Upper lobe of right lung (tissue), 1 donor: Measurements from ENCODE around the gene RNU5D-1. TPM values are rescaled to one million over a fixed set of nuclear protein-coding genes. Genes with fewer than 3 reads are reported as not detected.
A peak's percentile ranks its signal among the peaks of the same experiment; 100 is the strongest.

Experiments used
- ATAC-seq: fragments of 200-7000 bp; cut with Tn5 transposase; one replicate; pipeline ENCODE4 v1.9.1; 2020; ENCODE audit warnings: mild to moderate bottlenecking, moderate library complexity
- DNase-seq: peaks from one replicate; pipeline ENCODE4 v3.0.0-alpha.2; 2020
- H3K27ac ChIP-seq: fragments of 200-600 bp; one replicate; pipeline ENCODE4 v1.8.0; 2022
- H3K27me3 ChIP-seq: fragments of 200-600 bp; one replicate; pipeline ENCODE4 v1.8.0; 2022; ENCODE audit warnings: mild to moderate bottlenecking
- H3K36me3 ChIP-seq: fragments of 200-600 bp; one replicate; pipeline ENCODE4 v1.8.0; 2022
- H3K4me1 ChIP-seq: fragments of 200-600 bp; one replicate; pipeline ENCODE4 v1.8.0; 2022
- H3K4me3 ChIP-seq: fragments of 200-600 bp; one replicate; pipeline ENCODE4 v1.8.0; 2022; ENCODE audit warnings: mild to moderate bottlenecking
- H3K9me3 ChIP-seq: fragments of 200-600 bp; one replicate; pipeline ENCODE4 v1.8.0; 2022
- intact Hi-C: fragments of 100-400 bp; cut with DNase I; formaldehyde crosslinking; loops from one replicate; pipeline ENCODE4 v1.11.0; 2022
- total RNA-seq: library from RNA; stranded (reverse); fragmentation: NEBNext Ultra II Directional; extraction: Animal tissue kit (Norgen Biotek cat#: 25700); gene quantifications from one replicate; pipeline ENCODE4 v1.2.1, GENCODE V29; 2021
- TF ChIP-seq, protein P1 (sequence below): fragments of 200-600 bp; IDR thresholded peaks from one replicate; pipeline ENCODE4 v1.8.0; 2022; ENCODE audit warnings: antibody characterized with exemption
- donor health status: DM: no; HTN: yes; CAD: no; lungs with severe emphysema.

RNU5D-1 gene
- total RNA-seq, 1 donor from 2014 or later: not detected

DNA sequence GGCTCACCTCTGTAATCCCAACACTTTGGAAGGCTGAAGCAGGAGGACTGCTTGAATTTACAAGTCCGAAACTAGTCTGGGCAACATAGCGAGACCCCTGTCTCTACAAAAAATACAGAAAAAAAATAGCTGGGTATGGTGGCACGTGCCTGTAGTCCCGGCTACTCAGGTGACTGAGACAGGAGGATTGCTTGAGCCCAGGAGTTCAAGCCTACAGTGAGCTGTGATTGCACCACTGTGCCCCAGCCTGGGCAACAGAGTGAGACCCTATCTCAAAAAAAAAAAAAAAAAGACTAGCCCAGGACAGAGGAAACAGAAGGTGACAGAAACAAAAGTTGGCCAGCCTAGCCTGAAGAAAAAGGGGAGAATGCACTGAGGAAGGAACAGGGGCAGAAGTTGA is 35.3 kb downstream of the RNU5D-1 start:
- H3K4me1 ChIP-seq: no peaks in the 10 kb centered on the region
- H3K36me3 ChIP-seq: no peaks in the 10 kb centered on the region
- DNase-seq: peak; percentile 26

DNA sequence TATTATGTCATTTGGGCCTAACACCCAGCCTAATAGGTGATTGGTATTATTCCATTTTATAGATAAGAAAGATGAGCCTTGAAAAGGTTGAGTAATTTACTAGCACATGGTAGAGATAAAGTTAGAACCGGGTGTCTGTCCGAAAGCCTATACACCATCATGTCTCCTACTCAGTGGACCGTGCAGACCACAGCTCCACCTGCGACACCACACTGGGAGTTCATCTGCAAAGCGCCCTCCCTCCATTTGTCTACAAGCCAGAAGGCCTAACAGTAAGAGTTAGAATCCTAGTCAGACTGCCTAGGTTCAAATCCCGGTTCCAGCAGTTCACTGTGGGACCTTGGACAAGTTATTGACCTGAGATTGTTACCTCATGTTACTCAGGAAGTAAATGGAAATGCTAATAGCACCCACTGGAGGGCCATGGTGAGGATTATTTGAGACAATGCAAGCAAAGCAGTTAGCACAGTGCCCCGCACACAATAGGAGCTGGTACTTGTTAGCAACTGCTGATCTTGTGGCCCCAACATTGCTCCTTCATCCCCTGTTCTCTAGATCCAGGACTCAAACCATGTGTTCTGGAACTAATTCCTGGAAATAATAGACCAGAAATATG is 36.0 kb downstream of the RNU5D-1 start:
- no peaks in the 10 kb centered on the region for H3K9me3 ChIP-seq
- intact Hi-C loops: no loop called here
- H3K27ac ChIP-seq: no peak overlapping the region

More for the DNA sequence above, 35.3 kb downstream of the RNU5D-1 start:
- H3K9me3 ChIP-seq: no peaks in the 10 kb centered on the region
- H3K4me3 ChIP-seq: no peak overlapping the region
- no peak for ATAC-seq
- no peak overlapping the region for H3K27ac ChIP-seq
- TF ChIP-seq, protein P1, sequence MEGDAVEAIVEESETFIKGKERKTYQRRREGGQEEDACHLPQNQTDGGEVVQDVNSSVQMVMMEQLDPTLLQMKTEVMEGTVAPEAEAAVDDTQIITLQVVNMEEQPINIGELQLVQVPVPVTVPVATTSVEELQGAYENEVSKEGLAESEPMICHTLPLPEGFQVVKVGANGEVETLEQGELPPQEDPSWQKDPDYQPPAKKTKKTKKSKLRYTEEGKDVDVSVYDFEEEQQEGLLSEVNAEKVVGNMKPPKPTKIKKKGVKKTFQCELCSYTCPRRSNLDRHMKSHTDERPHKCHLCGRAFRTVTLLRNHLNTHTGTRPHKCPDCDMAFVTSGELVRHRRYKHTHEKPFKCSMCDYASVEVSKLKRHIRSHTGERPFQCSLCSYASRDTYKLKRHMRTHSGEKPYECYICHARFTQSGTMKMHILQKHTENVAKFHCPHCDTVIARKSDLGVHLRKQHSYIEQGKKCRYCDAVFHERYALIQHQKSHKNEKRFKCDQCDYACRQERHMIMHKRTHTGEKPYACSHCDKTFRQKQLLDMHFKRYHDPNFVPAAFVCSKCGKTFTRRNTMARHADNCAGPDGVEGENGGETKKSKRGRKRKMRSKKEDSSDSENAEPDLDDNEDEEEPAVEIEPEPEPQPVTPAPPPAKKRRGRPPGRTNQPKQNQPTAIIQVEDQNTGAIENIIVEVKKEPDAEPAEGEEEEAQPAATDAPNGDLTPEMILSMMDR: no peak
- no peaks in the 10 kb centered on the region for H3K27me3 ChIP-seq
- intact Hi-C loops: no loop called here

DNA sequence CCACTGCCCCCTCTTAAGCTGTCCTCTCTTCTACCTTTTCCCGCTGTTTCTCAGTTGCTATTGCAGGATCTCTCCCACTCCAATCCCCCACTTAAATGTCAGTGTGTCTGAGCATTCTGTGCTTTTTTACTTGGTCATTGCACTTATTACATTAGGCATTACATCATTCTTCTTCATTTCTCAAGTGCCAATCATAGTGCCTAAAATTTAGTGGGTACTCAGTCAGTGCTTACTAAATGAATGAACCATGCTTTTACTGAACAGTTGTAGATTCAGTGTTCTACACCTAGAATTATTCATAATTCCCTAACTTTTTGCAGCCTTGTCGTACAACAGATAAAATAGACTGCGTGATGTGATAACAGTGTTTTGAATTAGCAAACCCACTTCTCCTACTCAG is 37.1 kb downstream of the RNU5D-1 start:
- Histone ChIP-seq H3K9me3 (no peaks in the 10 kb centered on the region), H3K27me3 (no peaks in the 10 kb centered on the region), H3K4me3 (no peak overlapping the region), H3K27ac (no peak overlapping the region), H3K4me1 (no peaks in the 10 kb centered on the region), H3K36me3 (no peaks in the 10 kb centered on the region)
- intact Hi-C loops: no loop called here
- DNase-seq (no peak), ATAC-seq (no peak)
- TF ChIP-seq, protein P1: no peak

More for the DNA sequence above, 36.0 kb downstream of the RNU5D-1 start:
- Histone ChIP-seq H3K27me3 (no peaks in the 10 kb centered on the region), H3K4me3 (no peak overlapping the region), H3K4me1 (no peaks in the 10 kb centered on the region), H3K36me3 (no peaks in the 10 kb centered on the region)
- ATAC-seq: no peak
- TF ChIP-seq, protein P1: no peak
- peak; percentile 15 for DNase-seq

DNA sequence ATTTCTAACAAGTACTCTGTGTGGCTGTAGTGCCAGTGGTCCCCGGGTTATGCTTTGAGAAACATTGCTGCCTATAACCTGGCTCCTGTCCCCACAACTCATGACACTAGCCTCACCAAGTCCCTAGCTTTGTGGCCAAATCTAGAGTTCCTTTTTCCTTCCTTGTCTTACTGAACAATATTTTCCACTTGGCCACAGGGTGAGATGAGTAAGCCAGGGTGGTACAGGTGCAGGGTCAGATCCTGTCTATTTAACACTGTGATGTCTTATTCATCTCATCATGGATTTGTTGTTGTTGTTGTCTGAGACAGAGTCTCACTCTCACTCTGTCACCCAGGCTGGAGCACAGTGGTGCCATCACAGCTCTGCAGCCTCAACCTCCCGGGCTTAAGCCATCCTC is 37.8 kb downstream of the RNU5D-1 start:
- TF ChIP-seq, protein P1: no peak
- H3K4me3 ChIP-seq: no peak overlapping the region
- H3K36me3 ChIP-seq: no peaks in the 10 kb centered on the region
- H3K27me3 ChIP-seq: no peaks in the 10 kb centered on the region
- no peaks in the 10 kb centered on the region for H3K4me1 ChIP-seq
- peak; percentile 8 for DNase-seq
- H3K27ac ChIP-seq: no peak overlapping the region
- no peak for ATAC-seq
- intact Hi-C loops: no loop called here
- H3K9me3 ChIP-seq: no peaks in the 10 kb centered on the region

DNA sequence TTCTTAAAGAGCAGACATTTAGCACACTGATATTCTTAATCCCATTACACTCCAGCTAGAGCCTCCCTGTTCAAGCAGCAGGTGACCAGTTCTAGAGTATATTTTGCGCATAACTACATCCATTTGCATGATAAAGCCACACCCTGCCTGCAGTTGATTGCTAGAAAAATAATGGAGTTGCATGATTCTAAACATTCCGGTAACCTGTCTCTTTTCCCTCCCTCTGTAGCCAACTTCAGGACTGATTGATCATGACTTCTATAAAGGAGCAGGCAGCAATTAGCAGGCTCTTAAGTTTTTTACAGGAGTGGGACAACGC is 41.6 kb downstream of the RNU5D-1 start:
- TF ChIP-seq, protein P1: no peak
- H3K27ac ChIP-seq: no peak overlapping the region
- H3K4me1 ChIP-seq: no peaks in the 10 kb centered on the region
- no peaks in the 10 kb centered on the region for H3K27me3 ChIP-seq
- H3K4me3 ChIP-seq: no peak overlapping the region
- ATAC-seq (no peak), DNase-seq (no peak)
- H3K9me3 ChIP-seq: no peaks in the 10 kb centered on the region
- no peaks in the 10 kb centered on the region for H3K36me3 ChIP-seq
- intact Hi-C loops: no loop called here
